ENCODE measurements around the gene KDM3B.
"Not testable (repeated sequence)": the region's sequence is repeated elsewhere in the genome, so short reads cannot be mapped to it uniquely, and the experiment has no call there.

KDM3B gene

GRCh38 chr5:138468966-138469539 lies 116.6 kb downstream of the KDM3B start:
- no peak for DNase-seq (ENCODE audit: extremely low read depth, low read depth)
- no peak overlapping the region for H3K4me3 ChIP-seq (replicated peaks; ENCODE audit: low read depth, low read length)
- no peak for TF ChIP-seq CTCF (IDR thresholded peaks at IDR 0.05; ENCODE audit: low read depth, low read length, missing control alignments)

GRCh38 chr5:138469540-138470321 lies 117.2 kb downstream of the KDM3B start:
- no peak for DNase-seq (ENCODE audit: extremely low read depth, low read depth)
- TF ChIP-seq CTCF (IDR thresholded peaks at IDR 0.05; ENCODE audit: low read depth, low read length, missing control alignments) = no peak
- no peak overlapping the region for H3K4me3 ChIP-seq (replicated peaks; ENCODE audit: low read depth, low read length)

GRCh38 chr5:138470322-138471051 lies 118.0 kb downstream of the KDM3B start:
- no peak for DNase-seq (ENCODE audit: extremely low read depth, low read depth)
- no peak overlapping the region for H3K4me3 ChIP-seq (replicated peaks; ENCODE audit: low read depth, low read length)
- no peak for TF ChIP-seq CTCF (IDR thresholded peaks at IDR 0.05; ENCODE audit: low read depth, low read length, missing control alignments)

GRCh38 chr5:138471052-138471361 lies 118.5 kb downstream of the KDM3B start:
- no peak for DNase-seq (ENCODE audit: extremely low read depth, low read depth)
- H3K4me3 ChIP-seq (replicated peaks; ENCODE audit: low read depth, low read length) = no peak overlapping the region
- no peak for TF ChIP-seq CTCF (IDR thresholded peaks at IDR 0.05; ENCODE audit: low read depth, low read length, missing control alignments)

- H3K4me3 ChIP-seq (replicated peaks; ENCODE audit: low read depth, low read length) = no peak overlapping the region
- no peak for DNase-seq (ENCODE audit: extremely low read depth, low read depth)
- no peak for TF ChIP-seq CTCF (IDR thresholded peaks at IDR 0.05; ENCODE audit: low read depth, low read length, missing control alignments)
Measured at GRCh38 chr5:138472353-138472752, 119.9 kb downstream of the KDM3B start.

GRCh38 chr5:138473151-138473550 lies 120.7 kb downstream of the KDM3B start:
- H3K4me3 ChIP-seq (replicated peaks; ENCODE audit: low read depth, low read length); DNase-seq (ENCODE audit: extremely low read depth, low read depth): not testable (repeated sequence)

GRCh38 chr5:138476918-138477317 lies 124.4 kb downstream of the KDM3B start:
- no peak for TF ChIP-seq CTCF (IDR thresholded peaks at IDR 0.05; ENCODE audit: low read depth, low read length, missing control alignments)
- DNase-seq (ENCODE audit: extremely low read depth, low read depth) = no peak
- H3K4me3 ChIP-seq (replicated peaks; ENCODE audit: low read depth, low read length) = no peak overlapping the region

All from HFF-Myc (cell line).